Type B pancreatic cell (in vitro differentiated cells): Measurements from ENCODE around the gene AP2A1. TPM values are rescaled to one million over a fixed set of nuclear protein-coding genes. Genes with fewer than 3 reads are reported as not detected.

Experiments used
- DNase-seq: peaks from one replicate; pipeline ENCODE4 v3.0.0; 2021; ENCODE audit warnings: mixed read lengths; ENCODE audit not compliant: unreplicated experiment; ENCODE audit errors: extremely low spot score
- H3K27ac Mint-ChIP-seq: 2 replicates; pipeline ENCODE4 v1.8.0; 2021; ENCODE audit warnings: mild to moderate bottlenecking, mixed read lengths
- H3K27me3 Mint-ChIP-seq: 2 replicates; pipeline ENCODE4 v1.8.0; 2021; ENCODE audit warnings: mixed read lengths
- H3K36me3 Mint-ChIP-seq: 2 replicates; pipeline ENCODE4 v1.8.0; 2021; ENCODE audit warnings: mixed read lengths
- H3K4me1 Mint-ChIP-seq: one replicate; pipeline ENCODE4 v1.8.0; 2021; ENCODE audit warnings: mixed read lengths; ENCODE audit not compliant: unreplicated experiment
- H3K4me3 Mint-ChIP-seq: 2 replicates; pipeline ENCODE4 v1.8.0; 2021; ENCODE audit warnings: mild to moderate bottlenecking, mixed read lengths
- H3K9me3 Mint-ChIP-seq: 2 replicates; pipeline ENCODE4 v1.8.0; 2021; ENCODE audit warnings: mixed read lengths
- CTCF ChIP-seq: fragments of 200-600 bp; sonication (generic); conservative IDR thresholded peaks from 2 replicates; pipeline ENCODE4 v1.5.0; 2021; ENCODE audit warnings: antibody characterized with exemption, mild to moderate bottlenecking
- total RNA-seq: library from RNA; stranded (reverse); gene quantifications from 2 replicates; pipeline ENCODE4 v1.2.1, GENCODE V29; 2021; ENCODE audit warnings: low replicate concordance

Gene AP2A1
- total RNA-seq, 1 donor from 2014 or later, result 82.9 TPM

- Mint-ChIP-seq H3K4me3 (no peak overlapping the region), H3K27me3 (no peaks in the 10 kb centered on the region)
These were observed 79.6 kb downstream of the AP2A1 start for GRCh38 chr19:49846408-49846807.

GRCh38 chr19:49847731-49848696 lies 81.2 kb downstream of the AP2A1 start:
- peak overlapping the region; percentile 34 for H3K4me3 Mint-ChIP-seq
- TF ChIP-seq CTCF, result no peak
- no peak overlapping the region for H3K27ac Mint-ChIP-seq
- DNase-seq, result no peak
- peaks cover 21% of the 10 kb centered on the region for H3K36me3 Mint-ChIP-seq
- H3K9me3 Mint-ChIP-seq, result peaks cover 3% of the 10 kb centered on the region
- no peaks in the 10 kb centered on the region for H3K27me3 Mint-ChIP-seq
- peaks cover 13% of the 10 kb centered on the region for H3K4me1 Mint-ChIP-seq

More at GRCh38 chr19:49846408-49846807, 79.6 kb downstream of the AP2A1 start:
- Mint-ChIP-seq H3K9me3 (peaks cover 3% of the 10 kb centered on the region), H3K4me1 (peaks cover 4% of the 10 kb centered on the region), H3K36me3 (peaks cover 13% of the 10 kb centered on the region), H3K27ac (no peak overlapping the region)
- no peak for DNase-seq
- TF ChIP-seq CTCF, result no peak

- TF ChIP-seq CTCF, result no peak
- Mint-ChIP-seq H3K4me1 (peaks cover 18% of the 10 kb centered on the region), H3K36me3 (peaks cover 21% of the 10 kb centered on the region), H3K9me3 (peaks cover 3% of the 10 kb centered on the region), H3K27ac (peak overlapping the region; percentile 75), H3K27me3 (no peaks in the 10 kb centered on the region), H3K4me3 (peak overlapping the region; percentile 80)
- no peak for DNase-seq
These were observed 82.1 kb downstream of the AP2A1 start for GRCh38 chr19:49848938-49849337.

- Mint-ChIP-seq H3K9me3 (peaks cover 3% of the 10 kb centered on the region), H3K4me1 (peaks cover 18% of the 10 kb centered on the region), H3K27me3 (no peaks in the 10 kb centered on the region), H3K27ac (peak overlapping the region; percentile 94), H3K36me3 (peaks cover 21% of the 10 kb centered on the region), H3K4me3 (peak overlapping the region; percentile 92)
- DNase-seq, result no peak
- TF ChIP-seq CTCF, result no peak
These were observed 82.8 kb downstream of the AP2A1 start for GRCh38 chr19:49849433-49850220.

GRCh38 chr19:49850221-49850486 lies 83.4 kb downstream of the AP2A1 start:
- DNase-seq, result no peak
- Mint-ChIP-seq H3K4me1 (peaks cover 18% of the 10 kb centered on the region), H3K27me3 (no peaks in the 10 kb centered on the region), H3K9me3 (peaks cover 3% of the 10 kb centered on the region), H3K4me3 (peak overlapping the region; percentile 92), H3K36me3 (peaks cover 21% of the 10 kb centered on the region), H3K27ac (peak overlapping the region; percentile 94)
- no peak for TF ChIP-seq CTCF
